AG09309 (cell line): ENCODE results near the gene ST3GAL6.

Experiments used
- DNase-seq: peaks from one replicate; pipeline ENCODE4 v3.0.0-alpha.2; 2010; ENCODE audit warnings: low read depth
- H3K4me3 ChIP-seq: 2 replicates; pipeline ENCODE4 v1.5.1; 2011; ENCODE audit warnings: mild to moderate bottlenecking, low read depth, low read length, moderate library complexity; ENCODE audit not compliant: control insufficient read depth
- TF ChIP-seq, protein P1 (sequence below): IDR thresholded peaks from 2 replicates; pipeline ENCODE4 v1.5.1; 2011; ENCODE audit warnings: mild to moderate bottlenecking, low read depth, low read length, inconsistent platforms; ENCODE audit not compliant: insufficient read depth, control insufficient read depth; ENCODE audit errors: missing control alignments

The ST3GAL6 gene, protein sequence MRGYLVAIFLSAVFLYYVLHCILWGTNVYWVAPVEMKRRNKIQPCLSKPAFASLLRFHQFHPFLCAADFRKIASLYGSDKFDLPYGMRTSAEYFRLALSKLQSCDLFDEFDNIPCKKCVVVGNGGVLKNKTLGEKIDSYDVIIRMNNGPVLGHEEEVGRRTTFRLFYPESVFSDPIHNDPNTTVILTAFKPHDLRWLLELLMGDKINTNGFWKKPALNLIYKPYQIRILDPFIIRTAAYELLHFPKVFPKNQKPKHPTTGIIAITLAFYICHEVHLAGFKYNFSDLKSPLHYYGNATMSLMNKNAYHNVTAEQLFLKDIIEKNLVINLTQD

DNA sequence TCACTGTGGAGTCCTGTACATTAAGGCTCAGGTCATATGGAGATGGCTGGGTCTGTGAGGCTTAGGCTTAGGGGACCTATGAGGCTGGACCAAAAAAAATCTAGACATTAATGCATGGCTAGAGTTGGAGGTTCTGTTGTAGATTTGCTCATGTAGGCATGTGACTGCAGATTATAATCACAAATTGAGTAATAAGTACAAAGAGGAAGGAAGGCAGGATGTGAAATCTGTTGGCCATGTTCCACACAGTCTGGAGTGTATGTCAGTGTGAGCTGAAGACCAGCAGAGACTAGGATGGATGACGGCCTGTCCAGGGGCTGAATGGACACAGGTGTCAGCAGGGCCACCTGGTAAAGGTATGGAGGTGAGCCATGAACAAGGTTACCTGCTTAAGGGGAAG, at the start of gene ST3GAL6:
ST3GAL6 (plus strand) TSS at position 265 of the 400 bp plus-strand sequence. CDS start 5,101 bp downstream, outside the sequence.
- no peak for DNase-seq
- TF ChIP-seq, protein P1, sequence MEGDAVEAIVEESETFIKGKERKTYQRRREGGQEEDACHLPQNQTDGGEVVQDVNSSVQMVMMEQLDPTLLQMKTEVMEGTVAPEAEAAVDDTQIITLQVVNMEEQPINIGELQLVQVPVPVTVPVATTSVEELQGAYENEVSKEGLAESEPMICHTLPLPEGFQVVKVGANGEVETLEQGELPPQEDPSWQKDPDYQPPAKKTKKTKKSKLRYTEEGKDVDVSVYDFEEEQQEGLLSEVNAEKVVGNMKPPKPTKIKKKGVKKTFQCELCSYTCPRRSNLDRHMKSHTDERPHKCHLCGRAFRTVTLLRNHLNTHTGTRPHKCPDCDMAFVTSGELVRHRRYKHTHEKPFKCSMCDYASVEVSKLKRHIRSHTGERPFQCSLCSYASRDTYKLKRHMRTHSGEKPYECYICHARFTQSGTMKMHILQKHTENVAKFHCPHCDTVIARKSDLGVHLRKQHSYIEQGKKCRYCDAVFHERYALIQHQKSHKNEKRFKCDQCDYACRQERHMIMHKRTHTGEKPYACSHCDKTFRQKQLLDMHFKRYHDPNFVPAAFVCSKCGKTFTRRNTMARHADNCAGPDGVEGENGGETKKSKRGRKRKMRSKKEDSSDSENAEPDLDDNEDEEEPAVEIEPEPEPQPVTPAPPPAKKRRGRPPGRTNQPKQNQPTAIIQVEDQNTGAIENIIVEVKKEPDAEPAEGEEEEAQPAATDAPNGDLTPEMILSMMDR, result no peak
- no peak within 1 kb of the TSS for H3K4me3 ChIP-seq

DNA sequence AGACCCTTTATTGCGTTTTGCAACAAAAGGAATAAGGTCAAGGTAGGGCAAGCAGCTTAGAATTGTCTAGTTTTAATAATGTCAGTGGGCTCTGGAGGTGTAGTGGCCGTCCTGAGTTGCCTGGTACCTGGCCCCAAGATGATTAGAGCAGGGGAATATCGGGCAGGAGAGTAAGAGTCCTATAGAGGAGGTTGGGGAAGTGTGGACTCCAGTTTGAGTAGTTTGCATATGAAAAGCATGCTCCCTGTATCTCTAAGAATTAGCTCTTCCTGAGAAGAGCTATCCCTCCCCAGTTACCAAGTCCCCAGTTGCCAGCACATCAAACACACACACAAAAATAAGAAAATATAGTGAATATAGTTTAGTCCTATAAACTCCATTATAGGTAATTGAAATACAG, 49.2 kb upstream of the ST3GAL6 start:
- DNase-seq, result no peak
- H3K4me3 ChIP-seq, result no peak overlapping the region
- TF ChIP-seq, protein P1, result no peak

- TF ChIP-seq, protein P1, result no peak
- H3K4me3 ChIP-seq, result no peak overlapping the region
- DNase-seq, result no peak
These were observed 45.6 kb upstream of the ST3GAL6 start for GRCh38 chr3:98717584-98717983.

DNA sequence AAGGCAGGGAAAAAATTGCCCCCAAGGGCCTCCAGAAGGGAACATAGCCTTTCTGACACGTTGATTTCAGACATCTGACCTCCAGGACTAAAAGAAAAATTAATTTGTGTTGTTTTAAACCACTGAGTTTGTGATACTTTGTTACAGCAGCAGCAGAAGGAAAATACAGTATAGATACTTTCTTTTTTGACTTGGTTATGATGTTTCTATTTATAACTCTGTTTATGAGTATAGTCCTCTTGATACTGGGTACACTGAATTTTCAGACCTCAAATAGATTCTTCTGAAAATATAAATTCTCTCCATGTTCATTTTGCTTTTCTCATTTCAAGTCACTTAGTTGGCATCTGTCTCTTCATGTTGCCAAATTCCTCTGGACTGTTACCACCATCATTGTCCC, 44.4 kb upstream of the ST3GAL6 start:
- TF ChIP-seq, protein P1, result no peak
- DNase-seq, result no peak
- H3K4me3 ChIP-seq, result no peak overlapping the region

GRCh38 chr3:98721776-98722175, 41.4 kb upstream of the ST3GAL6 start:
- no peak overlapping the region for H3K4me3 ChIP-seq
- TF ChIP-seq, protein P1, result no peak
- no peak for DNase-seq

DNA sequence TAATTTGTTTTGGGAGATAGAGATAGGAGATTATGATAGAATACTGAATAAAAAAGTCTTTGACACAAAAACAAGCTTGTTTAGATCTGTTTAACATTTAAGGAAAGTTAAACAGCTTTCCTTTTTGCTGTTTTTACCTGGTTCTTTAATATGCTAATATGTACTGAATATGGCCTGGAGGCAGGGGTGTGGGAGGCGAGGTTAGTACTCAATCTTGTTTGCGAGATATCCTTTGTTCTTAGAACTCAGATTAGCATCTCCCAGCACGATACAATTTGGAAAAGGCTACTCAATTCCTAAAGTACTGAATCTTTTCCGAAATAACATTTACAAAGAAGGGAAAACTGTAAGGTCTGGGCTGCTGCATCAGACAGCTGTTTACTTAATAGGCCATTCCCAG, 40.8 kb upstream of the ST3GAL6 start:
- no peak for DNase-seq
- TF ChIP-seq, protein P1, result no peak

More for the DNA sequence above, 40.8 kb upstream of the ST3GAL6 start:
- H3K4me3 ChIP-seq, result no peak overlapping the region
